DND-41 (cell line): ENCODE data around the gene LRG1.

Experiments
- ATAC-seq: fragments of 200-7000 bp; cut with Tn5 transposase; 3 replicates; pipeline ENCODE4 v1.9.1; 2021; ENCODE audit warnings: low read depth; ENCODE audit not compliant: insufficient read depth
- DNase-seq: peaks from one replicate; pipeline ENCODE4 v3.0.0-alpha.2; 2020
- H2AFZ ChIP-seq: 2 replicates; pipeline ENCODE4 v1.6.0; 2012; ENCODE audit warnings: low read depth, low read length
- H3K27ac ChIP-seq: 2 replicates; pipeline ENCODE4 v1.5.1; 2012; ENCODE audit warnings: low read length, inconsistent platforms
- H3K27me3 ChIP-seq: fragments of 200-600 bp; sonication (generic); 2 replicates; pipeline ENCODE4 v1.6.0; 2012; ENCODE audit warnings: low read length, mild to moderate bottlenecking, inconsistent platforms; ENCODE audit not compliant: insufficient read depth, poor library complexity
- H3K36me3 ChIP-seq: 2 replicates; pipeline ENCODE4 v1.5.1; 2012; ENCODE audit warnings: low read length, inconsistent platforms; ENCODE audit not compliant: insufficient read depth
- H3K4me1 ChIP-seq: 2 replicates; pipeline ENCODE4 v1.5.1; 2012; ENCODE audit warnings: mild to moderate bottlenecking, low read length; ENCODE audit not compliant: insufficient read depth
- H3K4me2 ChIP-seq: 2 replicates; pipeline ENCODE4 v1.6.0; 2012; ENCODE audit warnings: mild to moderate bottlenecking, moderate library complexity, low read length, inconsistent platforms; ENCODE audit not compliant: insufficient read depth
- H3K4me3 ChIP-seq, 2 experiments: fragments of 200-600 bp in 1 of 2; shearing (Covaris generic) in 1 of 2; 2 replicates each; pipeline ENCODE4 v1.5.1; 2012 to 2016; ENCODE audit warnings: inconsistent platforms in 2 of 2, low read length in 2 of 2, mild to moderate bottlenecking in 2 of 2, low read depth in 1 of 2, moderate library complexity in 1 of 2
- H3K79me2 ChIP-seq: 2 replicates; pipeline ENCODE4 v1.6.0; 2012; ENCODE audit warnings: low read length, inconsistent platforms; ENCODE audit not compliant: insufficient read depth
- H3K9ac ChIP-seq: 2 replicates; pipeline ENCODE4 v1.6.0; 2012; ENCODE audit warnings: low read depth, mild to moderate bottlenecking, inconsistent platforms, low read length, moderate library complexity
- H3K9me3 ChIP-seq: 2 replicates; pipeline ENCODE4 v1.5.1; 2012; ENCODE audit warnings: low read length, moderate library complexity, mild to moderate bottlenecking, inconsistent platforms; ENCODE audit not compliant: insufficient read depth, severe bottlenecking
- H4K20me1 ChIP-seq: 2 replicates; pipeline ENCODE4 v1.6.0; 2012; ENCODE audit warnings: low read length; ENCODE audit not compliant: insufficient read depth
- CTCF ChIP-seq: IDR thresholded peaks from 2 replicates; pipeline ENCODE4 v1.5.1; 2012; ENCODE audit warnings: borderline replicate concordance, low read length, moderate library complexity, mild to moderate bottlenecking; ENCODE audit not compliant: poor library complexity, severe bottlenecking; ENCODE audit errors: extremely low read depth
- EZH2 ChIP-seq: IDR thresholded peaks from 3 replicates; pipeline ENCODE4 v1.6.1; 2012; ENCODE audit warnings: borderline replicate concordance, low read depth, mild to moderate bottlenecking, moderate library complexity, low read length, inconsistent platforms; ENCODE audit not compliant: severe bottlenecking

The LRG1 gene

GRCh38 chr19:4498694-4499093 is 41.1 kb downstream of the LRG1 start:
- ATAC-seq (no peak), DNase-seq (no peak)
- TF ChIP-seq EZH2 (no peak), CTCF (no peak)
- Histone ChIP-seq H2AFZ (no peak overlapping the region), H3K79me2 (no peaks in the 10 kb centered on the region), H3K9me3 (no peaks in the 10 kb centered on the region), H3K27me3 (no peaks in the 10 kb centered on the region), H3K36me3 (peaks cover 78% of the 10 kb centered on the region), H3K4me1 (no peaks in the 10 kb centered on the region), H4K20me1 (0 out of 2 replicates have a peak, but pooled peaks cover 4% of the 10 kb centered on the region), H3K4me2 (no peak overlapping the region), H3K9ac (no peak overlapping the region), H3K4me3 (no peak overlapping the region), H3K27ac (no peak overlapping the region)

GRCh38 chr19:4497770-4498389 is 42.0 kb downstream of the LRG1 start:
- Histone ChIP-seq H3K36me3 (peaks cover 78% of the 10 kb centered on the region), H3K27ac (no peak overlapping the region), H3K9ac (no peak overlapping the region), H3K27me3 (no peaks in the 10 kb centered on the region), H3K4me1 (no peaks in the 10 kb centered on the region), H4K20me1 (peaks cover 8% of the 10 kb centered on the region; the same call in 1 of the 2 replicates), H3K9me3 (no peaks in the 10 kb centered on the region), H3K79me2 (no peaks in the 10 kb centered on the region), H2AFZ (no peak overlapping the region), H3K4me2 (no peak overlapping the region), H3K4me3 (no peak overlapping the region)
- no peak for DNase-seq
- ATAC-seq = no peak
- TF ChIP-seq EZH2 (no peak), CTCF (no peak)

- Histone ChIP-seq H3K9ac (no peak overlapping the region), H2AFZ (no peak overlapping the region), H3K27ac (no peak overlapping the region), H3K36me3 (peaks cover 79% of the 10 kb centered on the region), H3K27me3 (no peaks in the 10 kb centered on the region), H3K4me2 (no peak overlapping the region), H3K4me3 (no peak overlapping the region), H3K4me1 (no peaks in the 10 kb centered on the region), H3K79me2 (no peaks in the 10 kb centered on the region), H3K9me3 (no peaks in the 10 kb centered on the region), H4K20me1 (peaks cover 8% of the 10 kb centered on the region; the same call in 1 of the 2 replicates)
- DNase-seq (no peak), ATAC-seq (no peak)
- no peak for TF ChIP-seq CTCF
- no peak for TF ChIP-seq EZH2
Observed at GRCh38 chr19:4496304-4496703, 43.5 kb downstream of the LRG1 start.

- H3K9ac ChIP-seq = no peak overlapping the region
- TF ChIP-seq CTCF (no peak), EZH2 (no peak)
- no peaks in the 10 kb centered on the region for H3K4me1 ChIP-seq
- H4K20me1 ChIP-seq = peaks cover 8% of the 10 kb centered on the region; the same call in 1 of the 2 replicates
- ATAC-seq = peak; percentile 35; the same call in 1 of the 3 replicates
- H3K79me2 ChIP-seq = no peaks in the 10 kb centered on the region
- no peak overlapping the region for H3K4me2 ChIP-seq
- no peak for DNase-seq
- no peaks in the 10 kb centered on the region for H3K9me3 ChIP-seq
- H3K4me3 ChIP-seq = no peak overlapping the region
- peaks cover 76% of the 10 kb centered on the region for H3K36me3 ChIP-seq
- no peaks in the 10 kb centered on the region for H3K27me3 ChIP-seq
- no peak overlapping the region for H3K27ac ChIP-seq
- no peak overlapping the region for H2AFZ ChIP-seq
Observed at GRCh38 chr19:4495471-4495870, 44.4 kb downstream of the LRG1 start.
